Activated CD4-positive, alpha-beta T cell treated with anti-CD3 and anti-CD28 coated beads, Interleukin-2, amount 50 U/mL, for 4 hours (primary cell): Measurements from ENCODE around the gene OR2T5.
"Not testable (repeated sequence)": the region's sequence is repeated elsewhere in the genome, so short reads cannot be mapped to it uniquely, and the experiment has no call there.

Experiments used
- DNase-seq, 2 experiments: peaks; one replicate each; pipeline ENCODE4 v3.0.0-alpha.2; 2020

Gene OR2T5

GRCh38 chr1:248488289-248488688, at the start of gene OR2T5:
Gene OR2T5, plus strand, starts transcription at chr1:248488589. Its CDS starts 0 bp downstream, at chr1:248488589.
- DNase-seq, result not testable (repeated sequence)

GRCh38 chr1:248438668-248439067, 49.7 kb upstream of the OR2T5 start:
- not testable (repeated sequence) for DNase-seq

DNA sequence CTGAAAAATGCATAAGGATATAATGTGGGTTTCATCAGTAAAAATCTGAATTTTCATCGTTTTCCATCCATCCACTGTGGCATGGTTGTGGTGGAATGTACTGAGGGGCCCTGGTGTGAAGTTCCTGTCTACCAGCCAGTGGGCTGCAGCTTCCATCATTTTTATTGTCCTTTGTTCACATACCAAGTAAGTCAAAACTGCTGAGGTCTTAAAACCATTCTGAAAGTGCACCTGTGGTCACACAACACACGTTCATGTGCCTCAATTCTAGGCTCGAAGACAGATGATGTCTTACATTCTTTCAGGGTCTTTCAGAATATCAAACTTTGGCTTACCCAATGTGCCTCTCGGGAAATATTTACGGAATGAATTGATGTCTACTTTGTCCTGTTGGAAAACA, 49.1 kb upstream of the OR2T5 start:
- DNase-seq, result not testable (repeated sequence)

DNA sequence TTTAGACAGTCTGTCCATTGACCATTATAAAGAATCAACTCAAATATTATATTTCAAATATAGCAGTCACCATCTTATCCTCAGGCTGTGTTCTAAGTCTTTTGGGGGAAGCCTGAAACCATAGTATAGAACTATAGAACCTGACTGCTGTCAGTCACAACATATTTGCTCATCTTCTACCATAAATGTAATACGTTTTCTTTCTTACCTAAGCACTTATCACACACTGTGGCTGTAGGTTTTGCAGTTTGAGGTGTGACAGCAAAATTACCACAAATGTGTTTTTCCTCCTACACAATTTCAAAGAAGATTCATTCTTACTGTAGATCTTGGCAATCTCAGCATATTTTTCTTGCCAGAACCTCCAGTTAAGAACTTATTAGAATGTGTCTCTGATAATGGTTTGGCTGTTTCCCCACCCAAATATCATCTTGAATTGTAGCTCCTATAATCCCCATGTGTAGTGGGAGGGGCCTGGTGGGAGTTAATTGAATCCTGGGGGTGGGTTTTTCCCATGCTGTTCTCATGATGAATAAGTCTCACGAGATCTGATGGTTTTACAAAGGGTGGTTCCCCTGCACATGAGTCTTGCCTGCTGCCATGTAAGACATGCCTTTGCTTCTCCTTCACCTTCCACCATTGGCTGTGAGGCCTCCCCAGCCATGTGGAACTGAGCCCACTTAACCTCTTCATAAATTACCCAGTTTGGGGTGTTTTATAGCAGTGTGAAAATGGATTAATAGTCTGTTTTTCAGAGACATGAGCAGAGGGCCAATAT, 45.7 kb upstream of the OR2T5 start:
- DNase-seq, result not testable (repeated sequence)

- not testable (repeated sequence) for DNase-seq
Measured at GRCh38 chr1:248444603-248445002, 43.8 kb upstream of the OR2T5 start.

GRCh38 chr1:248445399-248445798, 43.0 kb upstream of the OR2T5 start, which contains the start of gene OR2T2:
Gene OR2T2, plus strand, starts transcription at chr1:248445637. Its CDS starts 7,161 bp downstream, at chr1:248452798.
- DNase-seq, result not testable (repeated sequence)

- not testable (repeated sequence) for DNase-seq
Measured at GRCh38 chr1:248448409-248449074, 39.8 kb upstream of the OR2T5 start.

- DNase-seq, result not testable (repeated sequence)
Measured at GRCh38 chr1:248449821-248450465, 38.4 kb upstream of the OR2T5 start.

- not testable (repeated sequence) for DNase-seq
Measured at GRCh38 chr1:248450466-248451145, 37.8 kb upstream of the OR2T5 start.

GRCh38 chr1:248453619-248454018, 34.8 kb upstream of the OR2T5 start:
- DNase-seq, result not testable (repeated sequence)

GRCh38 chr1:248455045-248455444, 33.3 kb upstream of the OR2T5 start:
- DNase-seq, result not testable (repeated sequence)

- not testable (repeated sequence) for DNase-seq
Measured at GRCh38 chr1:248456635-248457034, 31.8 kb upstream of the OR2T5 start.

DNA sequence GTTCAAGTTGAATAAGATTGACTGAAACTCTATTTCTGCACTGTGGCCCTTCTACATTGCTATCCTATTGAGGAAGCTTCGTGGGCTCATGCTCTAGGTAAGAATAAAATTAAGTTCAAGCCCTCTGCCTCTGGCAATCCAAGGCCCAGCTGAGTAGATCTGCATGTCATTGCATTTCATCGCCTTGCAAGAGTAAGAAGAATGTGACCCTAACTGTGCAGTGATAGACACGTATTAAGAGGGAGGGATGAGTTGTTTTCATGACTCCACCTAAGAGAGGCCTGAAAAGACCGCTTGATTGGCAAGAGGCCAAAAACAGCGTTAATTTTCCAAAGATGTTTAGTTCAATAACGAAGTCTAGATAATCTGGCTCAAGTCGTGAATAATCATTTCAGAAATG, 29.3 kb upstream of the OR2T5 start:
- not testable (repeated sequence) for DNase-seq

- DNase-seq, result no peak
Measured at GRCh38 chr1:248471154-248471553, 17.2 kb upstream of the OR2T5 start.

DNA sequence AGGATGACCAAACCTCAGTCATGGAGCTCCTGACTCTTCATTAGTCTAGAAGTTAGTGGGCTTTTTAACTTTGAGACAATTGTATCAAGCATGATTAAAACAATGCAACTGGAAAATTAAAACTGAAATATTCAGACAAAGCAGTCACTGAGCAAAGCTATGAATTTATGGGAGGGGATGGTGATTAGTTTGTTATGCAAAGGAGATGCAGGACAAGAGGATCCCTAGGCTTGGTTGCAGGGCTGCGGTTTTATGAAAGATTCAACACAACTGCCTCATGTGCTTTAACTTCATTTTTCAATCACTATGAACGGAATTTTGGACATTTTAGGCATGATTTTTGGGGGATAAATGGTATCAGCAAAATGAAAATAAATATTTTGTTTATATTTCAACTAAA, 16.3 kb upstream of the OR2T5 start:
- DNase-seq, result not testable (repeated sequence)

- not testable (repeated sequence) for DNase-seq
Measured at GRCh38 chr1:248473051-248473450, 15.3 kb upstream of the OR2T5 start, which contains the start of gene OR2T3. Gene OR2T3, plus strand, starts transcription at chr1:248473351. Its CDS starts 0 bp downstream, at chr1:248473351.

DNA sequence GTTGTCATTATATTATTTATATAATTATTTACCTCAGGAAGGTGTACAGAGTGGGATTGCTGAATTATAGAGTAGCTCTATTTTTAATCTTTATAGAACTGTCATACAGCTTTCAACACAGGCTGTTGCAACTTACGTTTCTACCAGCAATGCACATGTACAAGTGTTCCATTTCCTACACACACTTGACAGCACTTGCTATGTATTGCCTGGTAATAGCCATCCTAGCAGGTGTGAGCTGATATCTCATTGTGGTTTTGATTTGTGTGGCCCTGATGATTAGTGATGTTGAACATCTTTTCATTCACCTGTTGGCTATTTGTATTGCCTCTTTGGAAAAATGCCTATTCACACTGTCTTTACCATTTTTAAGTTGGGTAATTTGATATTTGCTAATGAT, 12.7 kb upstream of the OR2T5 start:
- not testable (repeated sequence) for DNase-seq

DNA sequence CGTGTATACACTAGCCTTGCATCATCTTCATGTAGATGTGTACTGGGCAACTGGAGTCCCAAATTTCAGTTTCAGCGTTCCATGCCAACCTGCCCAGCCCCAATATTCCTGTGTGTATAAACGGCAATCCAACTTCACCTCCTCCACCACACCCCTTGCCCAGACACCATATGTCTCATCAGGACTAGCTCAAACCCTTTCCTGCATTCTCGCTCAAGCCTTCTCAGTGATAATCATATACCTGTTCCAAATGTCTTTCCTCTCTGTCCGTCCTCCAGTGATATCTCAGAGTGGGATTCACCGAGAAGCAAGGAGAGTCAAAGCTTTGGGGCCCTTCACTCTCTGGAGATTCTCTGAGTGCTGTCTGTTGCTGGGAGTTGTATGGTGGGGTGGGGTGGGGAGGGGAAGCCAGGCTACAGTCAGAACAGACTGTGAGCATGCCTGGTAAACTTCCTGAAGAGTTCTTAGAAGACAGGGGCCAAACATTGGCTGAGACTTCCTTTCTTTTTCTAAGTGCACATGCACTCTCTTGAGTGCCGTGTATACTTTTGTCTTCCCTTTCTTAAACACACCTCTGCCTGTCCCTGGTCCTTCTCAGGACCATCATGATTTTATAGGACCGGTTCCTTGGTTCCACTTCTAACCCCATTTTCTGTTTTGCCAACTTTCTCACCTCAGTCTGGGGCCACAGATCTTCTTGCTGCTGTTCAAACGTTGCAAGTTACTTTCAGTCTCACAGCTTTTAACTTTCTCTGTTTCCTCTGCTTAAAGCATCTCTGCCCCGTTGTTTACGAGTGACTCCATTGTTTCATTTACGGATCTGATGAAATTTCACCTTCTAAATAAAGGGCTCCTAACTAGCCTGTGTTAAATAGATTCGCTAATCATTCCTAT, 6.5 kb upstream of the OR2T5 start:
- peak in 1 of 2 experiments; percentile 7 for DNase-seq

- DNase-seq, result not testable (repeated sequence)
Measured at GRCh38 chr1:248496661-248497060, 8.3 kb downstream of the OR2T5 start.

- not testable (repeated sequence) for DNase-seq
Measured at GRCh38 chr1:248500305-248501035, 12.1 kb downstream of the OR2T5 start.

- not testable (repeated sequence) for DNase-seq
Measured at GRCh38 chr1:248507773-248508172, 19.4 kb downstream of the OR2T5 start, which contains the start of gene OR2G6. Gene OR2G6, plus strand, starts transcription at chr1:248508073. Its CDS starts 13,574 bp downstream, at chr1:248521647.
